Neural progenitor cell (in vitro differentiated cells): Measurements from ENCODE around the gene RAB17. TPM values are rescaled to one million over a fixed set of nuclear protein-coding genes. Genes with fewer than 3 reads are reported as not detected.

Experiments
- DNase-seq: peaks from one replicate; pipeline ENCODE4 v3.0.0-alpha.2; 2016; ENCODE audit warnings: low spot score
- H2AFZ ChIP-seq: fragments of 200-600 bp; sonication (generic); replicated peaks from 2 replicates; pipeline ENCODE4 v1.6.1; 2016; ENCODE audit warnings: antibody characterized with exemption
- H3F3A ChIP-seq: fragments of 200-600 bp; sonication (generic); 2 replicates; pipeline ENCODE4 v1.6.1; 2016; ENCODE audit warnings: antibody characterized with exemption, low read depth
- H3K27ac ChIP-seq: fragments of 200-600 bp; sonication (generic); 2 replicates; pipeline ENCODE4 v1.5.1; 2016; ENCODE audit warnings: mild to moderate bottlenecking
- H3K27me3 ChIP-seq: fragments of 200-600 bp; sonication (generic); 2 replicates; pipeline ENCODE4 v1.6.1; 2016; ENCODE audit warnings: mild to moderate bottlenecking, moderate library complexity
- H3K36me3 ChIP-seq: fragments of 200-600 bp; sonication (generic); 2 replicates; pipeline ENCODE4 v1.5.1; 2016
- H3K4me1 ChIP-seq: fragments of 200-600 bp; sonication (generic); 2 replicates; pipeline ENCODE4 v1.6.1; 2016; ENCODE audit warnings: mixed run types
- H3K4me2 ChIP-seq: fragments of 200-600 bp; sonication (generic); 2 replicates; pipeline ENCODE4 v1.6.1; 2016
- H3K4me3 ChIP-seq: fragments of 200-600 bp; sonication (generic); 2 replicates; pipeline ENCODE4 v1.5.1; 2016
- H3K79me2 ChIP-seq: fragments of 200-600 bp; sonication (generic); 2 replicates; pipeline ENCODE4 v1.6.1; 2016; ENCODE audit warnings: low read depth
- H3K9ac ChIP-seq: fragments of 200-600 bp; sonication (generic); 2 replicates; pipeline ENCODE4 v1.6.1; 2016
- H3K9me3 ChIP-seq: fragments of 200-600 bp; sonication (generic); 2 replicates; pipeline ENCODE4 v1.5.1; 2016; ENCODE audit warnings: low read depth
- H4K20me1 ChIP-seq: fragments of 200-600 bp; sonication (generic); 2 replicates; pipeline ENCODE4 v1.6.1; 2016; ENCODE audit warnings: low read depth
- H3K27ac Mint-ChIP-seq: 3 replicates; pipeline ENCODE4 v1.8.0; 2021; ENCODE audit warnings: mixed read lengths
- H3K27me3 Mint-ChIP-seq: 2 replicates; pipeline ENCODE4 v1.8.0; 2022; ENCODE audit warnings: low read depth, mild to moderate bottlenecking, inconsistent platforms, moderate library complexity, mixed read lengths; ENCODE audit not compliant: insufficient read depth
- H3K36me3 Mint-ChIP-seq: 3 replicates; pipeline ENCODE4 v1.8.0; 2021; ENCODE audit warnings: mixed read lengths
- H3K4me1 Mint-ChIP-seq: 3 replicates; pipeline ENCODE4 v1.8.0; 2021; ENCODE audit warnings: mixed read lengths
- H3K4me3 Mint-ChIP-seq: 3 replicates; pipeline ENCODE4 v1.8.0; 2021; ENCODE audit warnings: mild to moderate bottlenecking, moderate library complexity, mixed read lengths
- H3K9me3 Mint-ChIP-seq: 3 replicates; pipeline ENCODE4 v1.8.0; 2020; ENCODE audit warnings: mixed read lengths
- CTCF ChIP-seq: fragments of 200-600 bp; sonication (generic); IDR thresholded peaks from 2 replicates; pipeline ENCODE4 v1.5.1; 2017; ENCODE audit warnings: antibody characterized with exemption, mild to moderate bottlenecking
- EZH2 ChIP-seq: fragments of 200-600 bp; sonication (generic); IDR thresholded peaks from 2 replicates; pipeline ENCODE4 v1.6.1; 2017; ENCODE audit warnings: antibody characterized with exemption, mild to moderate bottlenecking, moderate library complexity
- EZH2phosphoT487 ChIP-seq: fragments of 200-600 bp; sonication (generic); IDR thresholded peaks from 2 replicates; pipeline ENCODE4 v1.6.1; 2017; ENCODE audit warnings: antibody characterized with exemption
- total RNA-seq: library from RNA; depleted of rRNA; stranded (reverse); fragments of >200 nt; gene quantifications from 2 replicates; pipeline ENCODE4 v1.2.3, GENCODE V29; 2015; ENCODE audit warnings: low replicate concordance

Gene RAB17
- total RNA-seq, 1 donor from 2014 or later, result not detected

- Histone ChIP-seq H3F3A (peaks cover 9% of the 10 kb centered on the region), H3K9me3 (no peaks in the 10 kb centered on the region), H3K36me3 (no peaks in the 10 kb centered on the region), H3K79me2 (no peaks in the 10 kb centered on the region), H3K4me3 (no peak overlapping the region), H4K20me1 (no peaks in the 10 kb centered on the region), H3K9ac (no peak overlapping the region), H2AFZ (no peak overlapping the region), H3K27ac (no peak overlapping the region), H3K27me3 (no peaks in the 10 kb centered on the region), H3K4me1 (peaks cover 22% of the 10 kb centered on the region), H3K4me2 (peak overlapping the region; percentile 23)
- no peak for TF ChIP-seq EZH2phosphoT487
- no peak for TF ChIP-seq EZH2
- no peak for TF ChIP-seq CTCF
- peaks cover 19% of the 10 kb centered on the region for H3K4me1 Mint-ChIP-seq
- peak; percentile 45 for DNase-seq
- no peaks in the 10 kb centered on the region for H3K36me3 Mint-ChIP-seq
- H3K4me3 Mint-ChIP-seq, result no peak overlapping the region
- H3K27me3 Mint-ChIP-seq, result peaks cover 10% of the 10 kb centered on the region
- no peak overlapping the region for H3K27ac Mint-ChIP-seq
- no peaks in the 10 kb centered on the region for H3K9me3 Mint-ChIP-seq
Measured at GRCh38 chr2:237616734-237617586, 26.4 kb upstream of the RAB17 start.

GRCh38 chr2:237616373-237616733 lies 25.8 kb upstream of the RAB17 start:
- H3K9ac ChIP-seq, result no peak overlapping the region
- peaks cover 22% of the 10 kb centered on the region for H3K4me1 ChIP-seq
- Mint-ChIP-seq H3K27ac (no peak overlapping the region), H3K4me3 (no peak overlapping the region), H3K27me3 (peaks cover 9% of the 10 kb centered on the region), H3K4me1 (peaks cover 19% of the 10 kb centered on the region), H3K9me3 (no peaks in the 10 kb centered on the region), H3K36me3 (no peaks in the 10 kb centered on the region)
- H3K4me3 ChIP-seq, result no peak overlapping the region
- no peak overlapping the region for H3K27ac ChIP-seq
- H3K4me2 ChIP-seq, result no peak overlapping the region
- no peaks in the 10 kb centered on the region for H4K20me1 ChIP-seq
- no peak overlapping the region for H2AFZ ChIP-seq
- no peaks in the 10 kb centered on the region for H3K9me3 ChIP-seq
- no peaks in the 10 kb centered on the region for H3K79me2 ChIP-seq
- no peaks in the 10 kb centered on the region for H3K27me3 ChIP-seq
- TF ChIP-seq CTCF, result no peak
- no peak for TF ChIP-seq EZH2phosphoT487
- no peak for TF ChIP-seq EZH2
- H3F3A ChIP-seq, result peaks cover 9% of the 10 kb centered on the region
- H3K36me3 ChIP-seq, result no peaks in the 10 kb centered on the region
- no peak for DNase-seq

- Histone ChIP-seq H3K27ac (no peak overlapping the region), H3K4me2 (no peak overlapping the region), H3K9ac (no peak overlapping the region), H3K9me3 (no peaks in the 10 kb centered on the region), H4K20me1 (no peaks in the 10 kb centered on the region), H3K79me2 (no peaks in the 10 kb centered on the region), H3K27me3 (no peaks in the 10 kb centered on the region), H3K4me3 (no peak overlapping the region), H3K4me1 (peaks cover 22% of the 10 kb centered on the region), H3K36me3 (no peaks in the 10 kb centered on the region), H3F3A (peaks cover 9% of the 10 kb centered on the region), H2AFZ (no peak overlapping the region)
- DNase-seq, result no peak
- Mint-ChIP-seq H3K27me3 (peaks cover 8% of the 10 kb centered on the region), H3K9me3 (no peaks in the 10 kb centered on the region), H3K36me3 (no peaks in the 10 kb centered on the region), H3K27ac (no peak overlapping the region), H3K4me3 (no peak overlapping the region), H3K4me1 (peaks cover 19% of the 10 kb centered on the region)
- TF ChIP-seq EZH2 (no peak), CTCF (no peak), EZH2phosphoT487 (no peak)
Measured at GRCh38 chr2:237615631-237616249, 25.2 kb upstream of the RAB17 start.
